Psoas muscle (tissue), 8 donors: Measurements from ENCODE around the gene WDR81. TPM values are rescaled to one million over a fixed set of nuclear protein-coding genes. Genes with fewer than 3 reads are reported as not detected.
"Not testable (repeated sequence)": the region's sequence is repeated elsewhere in the genome, so short reads cannot be mapped to it uniquely, and the experiment has no call there.

Source experiments
- ATAC-seq, 4 donors: fragments of 200-7000 bp; cut with Tn5 transposase; one replicate each; pipeline ENCODE4 v1.9.1; 2020; ENCODE audit warnings: moderate library complexity in 3 of 4, mild to moderate bottlenecking in 2 of 4
- DNase-seq, 2 donors: peaks; one replicate each; pipeline ENCODE4 v3.0.0-alpha.2; 2020
- H3K27ac ChIP-seq: fragments of 200-600 bp; one replicate; pipeline ENCODE4 v1.8.0; 2022
- H3K27me3 ChIP-seq, 3 donors: fragments of 200-600 bp in 1 of 3; one replicate each; pipeline versions ENCODE4 v1.6.1 to v1.8.0; 2013 to 2022; ENCODE audit warnings: low read length in 2 of 3, mild to moderate bottlenecking in 2 of 3, moderate library complexity in 1 of 3; ENCODE audit not compliant: insufficient read depth in 3 of 3
- H3K36me3 ChIP-seq, 2 donors: fragments of 200-600 bp in 1 of 2; one replicate each; pipeline versions ENCODE4 v1.6.1 to v1.8.0; 2013 to 2022; ENCODE audit warnings: low read depth in 1 of 2, mild to moderate bottlenecking in 1 of 2, moderate library complexity in 1 of 2; ENCODE audit not compliant: insufficient read depth in 1 of 2
- H3K4me1 ChIP-seq: fragments of 200-600 bp; one replicate; pipeline ENCODE4 v1.8.0; 2022
- H3K4me3 ChIP-seq: fragments of 200-600 bp; one replicate; pipeline ENCODE4 v1.8.0; 2022; ENCODE audit warnings: mild to moderate bottlenecking
- H3K9me3 ChIP-seq: fragments of 200-600 bp; one replicate; pipeline ENCODE4 v1.8.0; 2022
- WGBS, 3 donors: extraction: QIAGEN DNeasy Blood & Tissue Kit; methylation state at CpG; one replicate each; pipeline versions ENCODE4 v1.1.6 to v1.1.7; 2013; 5-methylcytosine and 5-hydroxymethylcytosine counted together
- intact Hi-C, 2 donors: fragments of 100-400 bp; cut with DNase I; formaldehyde crosslinking; loops; one replicate each; pipeline versions ENCODE4 v1.11.0 to v1.14.2; 2022
- polyA plus RNA-seq, 3 donors: library from polyadenylated mRNA; stranded (reverse); fragments of 200-250 nt; gene quantifications; one replicate each; pipeline ENCODE4 v1.2.3, GENCODE V29; 2013
- total RNA-seq, 4 donors: library from RNA; stranded (reverse); fragmentation: NEBNext Ultra II Directional in 2 of 4; extraction: Animal tissue kit (Norgen Biotek cat#: 25700) in 2 of 4; gene quantifications; one replicate each; pipeline versions ENCODE4 v1.2.1 to v1.2.4, GENCODE V29; 2021 to 2023
- TF ChIP-seq, protein P1 (sequence below): fragments of 200-600 bp; IDR thresholded peaks from one replicate; pipeline ENCODE4 v1.8.0; 2022; ENCODE audit warnings: antibody characterized with exemption
- donor health status: healthy with polysubstance abuse.
- donor health status: DM: no; HTN: no; CAD: no; lungs with moderate emphysema.
- donor health status: Bipolar disorder and iron deficiency.
- donor health status: healthy.
- donor health status: DM: yes; HTN: yes; CAD: no.
- donor health status: DM: no; HTN: no; CAD: no.
- donor health status: DM: no; HTN: no; CAD: no.
- donor health status: DM: yes; HTN: yes; CAD: no.

The WDR81 gene
- total and polyA plus RNA-seq, 7 donors, result 15.1 to 27.9 (median 18.5) TPM

GRCh38 chr17:1686086-1686485 lies 38.4 kb upstream of the WDR81 start:
- Histone ChIP-seq H3K27me3 (no peaks in the 10 kb centered on the region), H3K9me3 (no peaks in the 10 kb centered on the region), H3K4me3 (no peak overlapping the region), H3K36me3 (peaks cover 8 to 26% of the 10 kb centered on the region in 2 donors), H3K4me1 (peaks cover 23% of the 10 kb centered on the region), H3K27ac (peak overlapping the region; percentile 88)
- WGBS, 3 donors, result 85 to 88% (median 86%) methylated on average over 7 of the region's 7 CpGs
- DNase-seq (no peak), ATAC-seq (no peak)
- TF ChIP-seq, protein P1, sequence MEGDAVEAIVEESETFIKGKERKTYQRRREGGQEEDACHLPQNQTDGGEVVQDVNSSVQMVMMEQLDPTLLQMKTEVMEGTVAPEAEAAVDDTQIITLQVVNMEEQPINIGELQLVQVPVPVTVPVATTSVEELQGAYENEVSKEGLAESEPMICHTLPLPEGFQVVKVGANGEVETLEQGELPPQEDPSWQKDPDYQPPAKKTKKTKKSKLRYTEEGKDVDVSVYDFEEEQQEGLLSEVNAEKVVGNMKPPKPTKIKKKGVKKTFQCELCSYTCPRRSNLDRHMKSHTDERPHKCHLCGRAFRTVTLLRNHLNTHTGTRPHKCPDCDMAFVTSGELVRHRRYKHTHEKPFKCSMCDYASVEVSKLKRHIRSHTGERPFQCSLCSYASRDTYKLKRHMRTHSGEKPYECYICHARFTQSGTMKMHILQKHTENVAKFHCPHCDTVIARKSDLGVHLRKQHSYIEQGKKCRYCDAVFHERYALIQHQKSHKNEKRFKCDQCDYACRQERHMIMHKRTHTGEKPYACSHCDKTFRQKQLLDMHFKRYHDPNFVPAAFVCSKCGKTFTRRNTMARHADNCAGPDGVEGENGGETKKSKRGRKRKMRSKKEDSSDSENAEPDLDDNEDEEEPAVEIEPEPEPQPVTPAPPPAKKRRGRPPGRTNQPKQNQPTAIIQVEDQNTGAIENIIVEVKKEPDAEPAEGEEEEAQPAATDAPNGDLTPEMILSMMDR, result no peak
- intact Hi-C loops, result no loop called here

GRCh38 chr17:1688405-1688804 lies 36.1 kb upstream of the WDR81 start:
- DNase-seq, H3K9me3 ChIP-seq, H3K4me1 ChIP-seq, H3K27me3 ChIP-seq, H3K36me3 ChIP-seq, ATAC-seq, intact Hi-C loops, H3K27ac ChIP-seq, H3K4me3 ChIP-seq: not testable (repeated sequence)
- 80 to 87% (median 83%) methylated on average over 6 of the region's 6 CpGs for WGBS, 3 donors

GRCh38 chr17:1690544-1691221 lies 33.8 kb upstream of the WDR81 start:
- no peaks in the 10 kb centered on the region for H3K36me3 ChIP-seq
- H3K9me3 ChIP-seq, result no peaks in the 10 kb centered on the region
- WGBS, 3 donors, result 91 to 95% (median 92%) methylated on average over 4 to 6 of the region's 8 CpGs
- H3K4me3 ChIP-seq, result no peak overlapping the region
- H3K4me1 ChIP-seq, result no peaks in the 10 kb centered on the region
- TF ChIP-seq, protein P1, result no peak
- DNase-seq, result no peak
- no peaks in the 10 kb centered on the region for H3K27me3 ChIP-seq
- no peak for ATAC-seq
- H3K27ac ChIP-seq, result no peak overlapping the region
- intact Hi-C loops, result no loop called here

GRCh38 chr17:1693339-1693738 lies 31.2 kb upstream of the WDR81 start:
- no peak for DNase-seq
- WGBS, 3 donors, result 89 to 92% (median 89%) methylated on average over 7 of the region's 7 CpGs
- Histone ChIP-seq H3K4me3 (no peak overlapping the region), H3K27ac (no peak overlapping the region), H3K36me3 (no peaks in the 10 kb centered on the region), H3K9me3 (no peaks in the 10 kb centered on the region), H3K27me3 (no peaks in the 10 kb centered on the region), H3K4me1 (no peaks in the 10 kb centered on the region)
- no peak for ATAC-seq
- intact Hi-C loops, result no loop called here
- TF ChIP-seq, protein P1, result no peak

GRCh38 chr17:1695365-1695764 lies 29.1 kb upstream of the WDR81 start:
- no peaks in the 10 kb centered on the region for H3K4me1 ChIP-seq
- no peaks in the 10 kb centered on the region for H3K9me3 ChIP-seq
- no peak for ATAC-seq
- no peaks in the 10 kb centered on the region for H3K36me3 ChIP-seq
- H3K4me3 ChIP-seq, result no peak overlapping the region
- 87 to 91% (median 87%) methylated on average over 8 of the region's 8 CpGs for WGBS, 3 donors
- no peak overlapping the region for H3K27ac ChIP-seq
- intact Hi-C loops, result no loop called here
- TF ChIP-seq, protein P1, result no peak
- no peaks in the 10 kb centered on the region for H3K27me3 ChIP-seq
- DNase-seq, result no peak
